GM19043 (cell line): ENCODE data around the gene ABR.

Experiments used
- ATAC-seq: cut with Tn5 transposase; IDR thresholded peaks from one replicate; pipeline ENCODE4 v1.9.1; 2021; ENCODE audit warnings: low read depth; ENCODE audit not compliant: unreplicated experiment

The ABR gene

DNA sequence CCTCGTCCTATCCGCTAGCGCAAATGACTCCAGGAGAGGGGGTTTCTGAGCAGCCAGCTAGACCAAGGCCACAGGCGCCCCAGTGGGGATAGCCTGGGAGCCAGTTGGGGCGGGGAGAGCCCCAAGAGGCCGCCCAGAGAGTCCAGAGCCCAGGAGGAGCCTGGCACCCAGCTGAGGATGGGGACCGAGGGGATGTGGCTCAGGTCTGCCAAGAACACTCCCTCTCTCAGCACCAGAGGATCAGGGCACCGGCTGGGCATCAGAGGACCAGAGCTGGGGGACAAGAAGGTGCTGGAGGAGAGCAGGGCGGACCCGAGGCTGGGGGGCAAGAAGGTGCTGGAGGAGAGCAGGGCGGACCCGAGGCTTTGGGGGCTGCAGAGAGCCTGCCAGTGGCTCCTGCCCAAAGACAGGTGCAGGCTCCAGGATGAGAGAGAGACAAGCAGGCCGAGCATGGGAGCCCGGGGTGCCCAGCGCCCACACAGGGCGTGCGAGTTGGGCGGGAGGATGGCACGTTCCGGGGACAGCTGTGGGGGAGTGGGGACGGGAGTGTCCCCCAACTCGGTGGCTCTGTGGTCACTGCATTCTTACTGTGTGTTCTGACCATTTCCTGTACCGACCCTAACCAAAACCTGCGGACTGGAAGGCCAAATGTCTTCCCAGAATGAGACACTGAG lies 143.5 kb downstream of the ABR start:
- no peak for ATAC-seq

DNA sequence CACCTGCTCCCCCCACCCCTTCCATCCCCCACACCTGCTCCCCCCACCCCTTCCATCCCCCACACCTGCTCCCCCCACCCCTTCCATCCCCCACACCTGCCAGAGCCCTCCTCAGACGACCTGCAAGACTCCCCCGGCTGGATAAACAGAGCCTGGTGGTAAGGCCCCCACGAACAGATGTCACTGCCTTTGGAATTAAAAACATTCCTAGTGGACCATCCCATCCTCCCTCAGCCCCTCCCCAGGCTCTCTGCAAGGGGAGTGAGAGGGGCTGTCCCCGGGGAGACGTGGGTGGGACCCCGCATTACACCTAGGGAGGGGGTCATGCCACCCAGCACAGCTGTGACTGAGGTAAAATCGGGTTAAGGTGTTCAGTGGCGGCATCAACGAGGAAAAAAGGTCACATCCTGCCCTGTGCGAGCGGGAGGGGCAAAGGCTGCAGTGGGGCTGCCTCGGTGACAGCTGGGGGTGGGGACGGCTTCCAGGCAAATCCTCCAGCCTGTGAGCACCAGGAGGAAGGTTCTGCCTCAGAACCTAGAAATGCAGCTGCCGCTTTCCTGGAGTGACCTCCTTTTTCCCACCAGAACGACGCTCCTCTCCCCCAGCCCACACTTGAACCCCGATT lies 144.1 kb downstream of the ABR start:
- no peak for ATAC-seq

GRCh38 chr17:1034652-1035210 lies 145.1 kb downstream of the ABR start:
- no peak for ATAC-seq

DNA sequence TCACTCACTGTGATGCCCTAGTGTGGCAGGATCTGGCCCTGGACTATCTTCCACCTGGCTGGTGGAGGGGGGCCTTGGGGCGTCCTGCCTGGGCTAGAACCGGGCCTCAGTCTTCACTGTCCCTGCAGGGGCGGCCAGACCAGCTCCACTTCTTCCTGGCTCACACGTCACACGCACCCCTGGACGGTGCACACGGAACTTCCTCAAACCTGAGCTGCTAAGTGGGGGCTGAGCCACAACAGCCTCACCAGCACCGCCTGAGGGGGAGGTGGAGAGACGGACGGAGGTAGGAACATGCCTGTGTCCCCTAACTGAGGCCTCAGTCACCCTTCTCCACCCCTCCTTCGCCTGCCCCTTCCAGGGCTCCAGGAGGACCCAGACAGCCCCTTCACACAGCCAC lies 146.3 kb downstream of the ABR start:
- no peak for ATAC-seq

DNA sequence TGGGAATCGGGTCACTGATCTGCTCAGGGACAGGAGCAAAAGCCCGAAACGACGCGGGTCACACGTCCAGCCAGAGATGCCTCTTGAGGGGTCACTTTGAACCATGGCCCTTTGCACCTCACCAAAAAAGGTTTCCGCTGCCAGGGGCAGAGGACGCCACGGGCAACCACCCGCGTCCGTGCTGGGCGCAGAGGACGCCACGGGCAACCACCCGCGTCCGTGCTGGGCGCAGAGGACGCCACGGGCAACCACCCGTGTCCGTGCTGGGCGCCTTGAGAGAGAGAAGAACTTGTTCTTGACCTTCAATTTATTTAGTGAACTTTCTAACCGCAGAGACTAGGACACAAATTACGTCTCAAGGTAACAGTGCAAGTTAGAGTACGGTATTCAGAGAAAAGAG lies 147.4 kb downstream of the ABR start:
- no peak for ATAC-seq

DNA sequence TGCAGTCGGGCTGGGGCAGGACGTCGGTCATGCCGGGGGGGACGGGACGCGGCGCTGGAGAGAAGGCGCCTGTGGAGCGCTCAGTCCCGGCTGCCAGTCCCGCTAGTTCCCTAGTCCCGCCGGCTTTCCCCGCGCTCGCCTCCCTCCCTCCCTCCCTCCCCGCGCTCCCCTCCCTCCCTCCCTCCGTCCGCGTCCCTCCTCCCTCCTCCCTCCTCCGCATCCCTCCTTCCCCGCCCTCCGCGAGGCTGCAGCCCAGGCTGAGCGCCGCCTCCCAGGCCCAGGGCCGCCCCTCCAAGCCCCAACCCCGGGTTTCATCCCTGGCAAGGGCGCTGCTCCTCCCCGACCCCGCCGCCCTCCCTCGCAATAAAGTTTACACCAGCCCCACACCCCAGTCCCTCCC lies 148.1 kb downstream of the ABR start:
- ATAC-seq, result no peak

GRCh38 chr17:1030684-1031532 lies 148.9 kb downstream of the ABR start:
- ATAC-seq, result no peak

DNA sequence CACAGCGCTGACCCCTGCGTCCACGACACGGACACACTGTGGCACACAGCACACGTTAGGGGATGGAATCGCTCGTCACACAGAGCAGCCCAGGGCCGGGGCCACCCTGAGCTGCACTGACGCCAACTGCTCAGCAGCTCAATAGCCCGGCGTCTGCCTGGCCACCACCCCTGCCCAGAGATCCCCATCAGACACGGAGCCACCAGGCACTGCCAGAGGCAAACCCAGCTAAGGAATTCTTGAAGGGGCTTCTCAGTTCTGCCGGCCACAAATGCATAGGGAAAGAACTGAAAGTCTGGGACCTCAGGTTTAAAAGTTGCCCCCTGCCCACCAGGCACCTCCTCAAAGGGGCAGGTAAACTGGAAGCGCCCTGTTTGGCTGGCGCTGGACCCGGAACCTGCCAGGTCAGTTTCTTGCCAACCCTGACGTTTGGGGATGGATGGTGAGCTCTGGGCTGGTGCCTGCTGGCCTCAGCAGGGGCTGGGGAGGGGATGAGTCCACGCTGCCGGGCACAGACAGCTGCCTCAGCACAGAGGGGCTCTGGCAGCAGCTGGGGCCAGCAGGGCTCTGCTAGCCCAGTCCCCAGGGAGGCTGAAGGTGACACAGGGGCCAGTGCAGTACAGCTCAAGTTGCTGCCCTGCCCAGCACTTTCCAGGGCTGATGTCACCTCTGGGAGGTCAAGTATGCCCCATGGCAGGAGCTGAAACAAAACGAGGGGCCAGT lies 149.7 kb downstream of the ABR start:
- ATAC-seq, result no peak

GRCh38 chr17:1029196-1029921 lies 150.4 kb downstream of the ABR start:
- no peak for ATAC-seq

- no peak for ATAC-seq
Measured at GRCh38 chr17:1027044-1027443, 152.7 kb downstream of the ABR start.

- ATAC-seq, result no peak
Measured at GRCh38 chr17:1026599-1026975, 153.2 kb downstream of the ABR start.

GRCh38 chr17:1025733-1026598 lies 153.8 kb downstream of the ABR start:
- no peak for ATAC-seq

DNA sequence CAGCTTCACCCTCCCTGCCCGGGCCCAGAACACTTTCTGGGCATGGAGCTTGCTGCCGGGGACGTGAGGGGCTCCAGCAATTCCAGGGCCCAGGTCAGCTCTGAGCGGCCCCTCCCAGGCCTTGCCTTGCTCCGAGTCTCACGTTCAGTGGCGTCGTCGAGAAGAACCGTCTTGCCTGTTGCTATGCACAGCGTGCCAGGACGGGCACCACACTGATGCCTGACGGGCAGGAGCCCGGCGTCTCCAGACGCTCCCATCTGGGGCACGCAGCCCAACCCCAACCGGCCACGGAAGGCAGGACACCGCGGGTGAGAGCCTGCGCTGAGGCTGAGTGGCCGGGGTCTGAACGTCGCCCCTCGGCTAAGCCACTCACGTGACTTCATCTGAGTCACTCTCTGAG lies 155.7 kb downstream of the ABR start:
- ATAC-seq, result no peak

- no peak for ATAC-seq
Measured at GRCh38 chr17:1022278-1023024, 157.3 kb downstream of the ABR start.

- no peak for ATAC-seq
Measured at GRCh38 chr17:1021147-1021546, 158.6 kb downstream of the ABR start.

- no peak for ATAC-seq
Measured at GRCh38 chr17:1019451-1019850, 160.3 kb downstream of the ABR start.

GRCh38 chr17:1018547-1018946 lies 161.2 kb downstream of the ABR start:
- ATAC-seq, result no peak

GRCh38 chr17:1013729-1014090 lies 166.1 kb downstream of the ABR start:
- ATAC-seq, result no peak
